ENCODE data around the gene PLCB4. TPM values are rescaled to one million over a fixed set of nuclear protein-coding genes. Genes with fewer than 3 reads are reported as not detected.

PLCB4 gene
- total and polyA plus RNA-seq, 7 donors, result 9.7 to 21.0 (median 12.4) TPM

DNA sequence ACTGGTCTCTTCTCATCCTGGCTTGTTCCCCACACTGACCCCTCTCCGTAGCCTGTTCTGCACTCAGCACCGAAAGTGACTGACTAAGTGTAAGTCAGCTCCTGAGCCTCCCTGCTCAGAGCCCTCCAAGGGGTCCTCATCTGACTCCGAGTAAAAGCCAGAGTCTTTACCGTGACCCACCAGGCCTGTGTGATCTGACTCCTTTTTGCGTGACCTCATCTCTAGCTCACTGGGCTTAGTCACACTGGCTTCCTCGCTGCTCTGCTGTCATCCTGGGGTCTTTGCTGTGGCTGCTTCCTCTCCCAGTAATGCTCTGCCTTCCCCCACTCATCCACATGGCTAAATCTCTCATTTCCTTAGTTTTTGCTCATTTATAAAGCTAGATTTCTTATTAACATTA, 116.6 kb downstream of the PLCB4 start:
- H3K4me3 ChIP-seq, result no peak overlapping the region
- intact Hi-C loops (cut with DNase I), result no loop called here
- 90 to 92% methylated on average over 6 of the region's 6 CpGs for WGBS, 2 donors
- no peak overlapping the region for H3K27ac ChIP-seq
- H3K4me1 ChIP-seq, result peaks cover 0 to 3% (median 0%) of the 10 kb centered on the region in 4 donors
- H3K36me3 ChIP-seq, result no peaks in the 10 kb centered on the region
- no peaks in the 10 kb centered on the region for H3K27me3 ChIP-seq
- no peak for DNase-seq
- TF ChIP-seq, protein P1, sequence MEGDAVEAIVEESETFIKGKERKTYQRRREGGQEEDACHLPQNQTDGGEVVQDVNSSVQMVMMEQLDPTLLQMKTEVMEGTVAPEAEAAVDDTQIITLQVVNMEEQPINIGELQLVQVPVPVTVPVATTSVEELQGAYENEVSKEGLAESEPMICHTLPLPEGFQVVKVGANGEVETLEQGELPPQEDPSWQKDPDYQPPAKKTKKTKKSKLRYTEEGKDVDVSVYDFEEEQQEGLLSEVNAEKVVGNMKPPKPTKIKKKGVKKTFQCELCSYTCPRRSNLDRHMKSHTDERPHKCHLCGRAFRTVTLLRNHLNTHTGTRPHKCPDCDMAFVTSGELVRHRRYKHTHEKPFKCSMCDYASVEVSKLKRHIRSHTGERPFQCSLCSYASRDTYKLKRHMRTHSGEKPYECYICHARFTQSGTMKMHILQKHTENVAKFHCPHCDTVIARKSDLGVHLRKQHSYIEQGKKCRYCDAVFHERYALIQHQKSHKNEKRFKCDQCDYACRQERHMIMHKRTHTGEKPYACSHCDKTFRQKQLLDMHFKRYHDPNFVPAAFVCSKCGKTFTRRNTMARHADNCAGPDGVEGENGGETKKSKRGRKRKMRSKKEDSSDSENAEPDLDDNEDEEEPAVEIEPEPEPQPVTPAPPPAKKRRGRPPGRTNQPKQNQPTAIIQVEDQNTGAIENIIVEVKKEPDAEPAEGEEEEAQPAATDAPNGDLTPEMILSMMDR (IDR thresholded peaks at IDR 0.05), result no peak
- TF ChIP-seq EP300 (IDR thresholded peaks at IDR 0.05) (no peak), POLR2AphosphoS5 (IDR thresholded peaks at IDR 0.05) (no peak), POLR2A (IDR thresholded peaks at IDR 0.05) (no peak)
- no peaks in the 10 kb centered on the region for H3K9me3 ChIP-seq

DNA sequence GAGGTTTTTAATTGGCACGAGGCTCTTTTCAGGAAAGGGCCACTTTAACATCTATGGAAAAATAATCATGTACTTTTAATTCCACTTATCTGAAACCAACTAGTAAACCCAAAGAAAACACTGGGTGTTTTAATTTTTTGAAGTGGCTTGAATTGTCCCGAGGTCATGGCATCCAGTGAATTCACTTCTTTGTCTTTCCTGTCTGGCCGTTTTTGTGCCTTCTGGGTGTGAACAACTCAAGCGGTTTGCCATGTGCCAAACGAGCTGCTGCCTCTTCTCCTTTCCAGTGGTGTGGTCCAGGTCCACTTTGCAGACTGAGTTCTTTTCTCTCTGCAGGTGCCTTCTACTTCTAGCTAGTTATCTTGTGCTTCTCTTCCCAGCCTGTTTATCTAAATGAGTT, 117.5 kb downstream of the PLCB4 start:
- no peak for TF ChIP-seq POLR2A (IDR thresholded peaks at IDR 0.05)
- TF ChIP-seq EP300 (IDR thresholded peaks at IDR 0.05), result no peak
- no peak for TF ChIP-seq POLR2AphosphoS5 (IDR thresholded peaks at IDR 0.05)
- TF ChIP-seq, protein P1 (IDR thresholded peaks at IDR 0.05), result no peak
- Histone ChIP-seq H3K9me3 (no peaks in the 10 kb centered on the region), H3K27me3 (no peaks in the 10 kb centered on the region), H3K27ac (no peak overlapping the region), H3K4me3 (no peak overlapping the region), H3K36me3 (no peaks in the 10 kb centered on the region), H3K4me1 (no peaks in the 10 kb centered on the region)
- DNase-seq, result no peak
- intact Hi-C loops (cut with DNase I), result no loop called here
- WGBS, 2 donors, result 45 to 54% methylated on average over 5 of the region's 5 CpGs

DNA sequence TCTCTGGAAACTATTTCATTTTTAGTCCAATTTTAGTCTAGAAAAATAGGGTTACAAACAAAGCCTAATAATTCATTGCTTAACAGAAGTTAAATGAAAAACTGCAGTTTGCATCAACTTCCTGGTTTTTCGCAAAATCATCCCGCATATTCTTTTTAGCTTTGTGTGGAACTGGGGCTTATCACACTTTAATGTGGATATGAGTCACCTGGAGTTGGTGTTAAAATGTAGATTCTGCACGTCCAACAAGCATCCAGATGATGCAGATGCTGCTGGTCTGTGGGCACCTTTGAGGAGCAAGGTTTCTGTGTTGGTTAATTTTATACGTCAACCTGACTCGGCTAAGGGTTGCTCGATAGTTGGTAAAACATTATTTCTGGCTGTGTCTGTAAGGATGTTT, 126.1 kb downstream of the PLCB4 start:
- Histone ChIP-seq H3K4me1 (no peaks in the 10 kb centered on the region), H3K27me3 (no peaks in the 10 kb centered on the region), H3K4me3 (no peak overlapping the region), H3K9me3 (no peaks in the 10 kb centered on the region), H3K27ac (no peak overlapping the region), H3K36me3 (no peaks in the 10 kb centered on the region)
- no peak for DNase-seq
- TF ChIP-seq, protein P1 (IDR thresholded peaks at IDR 0.05), result no peak
- TF ChIP-seq EP300 (IDR thresholded peaks at IDR 0.05), result no peak
- TF ChIP-seq POLR2A (IDR thresholded peaks at IDR 0.05), result no peak
- TF ChIP-seq POLR2AphosphoS5 (IDR thresholded peaks at IDR 0.05), result no peak
- intact Hi-C loops (cut with DNase I), result loop anchor here (10.0 kb wide), 1 partner anchor 70 kb away; no protein-coding TSS in a partner anchor
- WGBS, 2 donors, result 84 to 92% methylated on average over 6 of the region's 6 CpGs

DNA sequence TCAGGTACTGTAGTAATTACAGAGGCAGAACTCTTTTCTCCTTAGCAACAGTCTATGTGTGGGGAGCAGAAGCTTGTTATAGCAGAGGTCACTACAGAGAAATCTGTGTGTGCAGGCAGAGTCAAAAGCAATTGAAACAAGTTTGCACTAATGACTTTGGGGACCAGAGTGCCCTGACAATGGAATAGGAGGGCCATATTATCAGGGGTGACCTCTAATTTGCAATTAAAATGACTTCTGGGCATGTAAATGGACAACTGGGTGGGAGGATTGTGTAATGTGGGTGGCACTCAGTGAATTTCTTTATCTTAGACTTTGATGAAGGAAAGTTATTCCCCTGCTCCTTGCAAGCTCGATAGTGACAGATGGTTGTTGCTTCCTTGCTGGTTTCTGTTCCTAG, 127.2 kb downstream of the PLCB4 start:
- TF ChIP-seq POLR2AphosphoS5 (IDR thresholded peaks at IDR 0.05) (no peak), POLR2A (IDR thresholded peaks at IDR 0.05) (no peak), EP300 (IDR thresholded peaks at IDR 0.05) (no peak)
- TF ChIP-seq, protein P1 (IDR thresholded peaks at IDR 0.05), result no peak
- DNase-seq, result no peak
- WGBS, 2 donors, result 65 to 87% methylated on average over 1 of the region's 1 CpG
- H3K27ac ChIP-seq, result no peak overlapping the region
- intact Hi-C loops (cut with DNase I), result loop anchor here (10.0 kb wide), 1 partner anchor 71 kb away; no protein-coding TSS in a partner anchor
- no peaks in the 10 kb centered on the region for H3K4me1 ChIP-seq
- H3K4me3 ChIP-seq, result no peak overlapping the region
- H3K27me3 ChIP-seq, result no peaks in the 10 kb centered on the region
- H3K36me3 ChIP-seq, result no peaks in the 10 kb centered on the region
- H3K9me3 ChIP-seq, result no peaks in the 10 kb centered on the region

DNA sequence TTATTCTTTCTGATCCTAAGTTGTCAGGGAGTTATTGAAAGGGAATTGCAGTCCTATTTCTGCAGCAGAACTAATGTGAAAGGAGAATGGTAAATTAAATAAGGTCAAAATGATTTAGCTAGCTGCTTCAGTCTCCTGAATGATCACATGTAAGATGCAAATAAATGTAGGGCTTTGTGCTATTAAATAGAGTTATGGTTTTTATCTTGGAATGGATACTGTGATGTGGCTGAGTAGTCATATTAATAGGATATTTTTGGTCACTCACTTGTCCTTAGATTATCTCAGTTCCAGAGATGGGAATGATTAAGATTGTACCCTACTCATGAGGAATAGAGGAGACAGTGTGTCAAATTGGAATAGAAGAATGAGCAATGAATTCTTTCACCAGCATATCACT, 129.6 kb downstream of the PLCB4 start:
- intact Hi-C loops (cut with DNase I), result loop anchor here (10.0 kb wide), 1 partner anchor 74 kb away; no protein-coding TSS in a partner anchor
- Histone ChIP-seq H3K27me3 (no peaks in the 10 kb centered on the region), H3K36me3 (no peaks in the 10 kb centered on the region), H3K27ac (no peak overlapping the region), H3K9me3 (no peaks in the 10 kb centered on the region), H3K4me3 (no peak overlapping the region), H3K4me1 (no peaks in the 10 kb centered on the region)
- TF ChIP-seq POLR2A (IDR thresholded peaks at IDR 0.05), result no peak
- TF ChIP-seq, protein P1 (IDR thresholded peaks at IDR 0.05), result no peak
- TF ChIP-seq EP300 (IDR thresholded peaks at IDR 0.05), result no peak
- DNase-seq, result no peak
